ENCODE measurements around the gene ZNF827. TPM values are rescaled to one million over a fixed set of nuclear protein-coding genes. Genes with fewer than 3 reads are reported as not detected.

Gene ZNF827
- total and polyA plus RNA-seq, 9 of the 15 experiments (the other 6 are each of a cell fraction or from before 2014, with no cell fraction given), result 0.07 to 0.40 TPM; not detected in 7

- no peaks in the 10 kb centered on the region for H3K4me1 ChIP-seq (replicated peaks in 1 of 2; ENCODE audit: control insufficient read depth in 2 of 2, insufficient read depth in 2 of 2, low read length in 2 of 2)
- ChIA-PET CTCF (ENCODE audit: low intra/inter-chr PET ratio) (no interaction called here), POLR2A (no interaction called here)
- FAIRE-seq (no peak), DNase-seq (ENCODE audit: extremely low read depth in 1 of 4, low spot score in 3 of 4) (no peak), ATAC-seq (no peak)
- H3K27ac ChIP-seq (ENCODE audit: extremely low read depth, low read depth, low read length), result no peak overlapping the region
- intact Hi-C loops (cut with micrococcal nuclease), result no loop called here
- no peak overlapping the region for H3K4me2 ChIP-seq (ENCODE audit: insufficient read depth, low read length)
- no peak overlapping the region for H3K9ac ChIP-seq (ENCODE audit: insufficient read depth in 1 of 2, low read depth in 2 of 2, low read length in 2 of 2)
- H3K4me3 ChIP-seq, result no peak overlapping the region
- no peaks in the 10 kb centered on the region for H3K27me3 ChIP-seq (ENCODE audit: control insufficient read depth in 2 of 2, insufficient read depth in 2 of 2, low read length in 2 of 2)
- BruUV-seq (replicated peaks), result no TSS peak
- WGBS (ENCODE audit: insufficient coverage, low coverage, missing lambda C conversion rate), result 2% methylated on average over 4 of the region's 4 CpGs
- no peaks in the 10 kb centered on the region for H3K9me1 ChIP-seq (ENCODE audit: control insufficient read depth, insufficient read depth, low read length)
- H4K20me1 ChIP-seq (replicated peaks; ENCODE audit: control insufficient read depth, insufficient read depth, low read length), result no peaks in the 10 kb centered on the region
- H3K9me3 ChIP-seq (replicated peaks; ENCODE audit: control insufficient read depth, insufficient read depth, low read depth, low read length), result no peaks in the 10 kb centered on the region
- in situ Hi-C loops (cut with MboI), result no loop called here
- no peaks in the 10 kb centered on the region for H3K79me2 ChIP-seq (ENCODE audit: control insufficient read depth, insufficient read depth, low read length)
- TF ChIP-seq STAG1 (CRISPR knock-in tag; IDR thresholded peaks at IDR 0.05; ENCODE audit: borderline replicate concordance) (no peak), FOXA3 (CRISPR knock-in tag; conservative IDR thresholded peaks at IDR 0.05 in 1 of 2, IDR thresholded peaks at IDR 0.05 in 1 of 2) (no peak), HNRNPLL (IDR thresholded peaks at IDR 0.05; ENCODE audit: low read depth, low read length, poor library complexity, severe bottlenecking) (no peak), ETS1 (conservative IDR thresholded peaks at IDR 0.05; ENCODE audit: control insufficient read depth, low read depth, low read length) (no peak), NBN (IDR thresholded peaks at IDR 0.05; ENCODE audit: low read depth) (no peak), ZBTB33 (CRISPR knock-in tag; IDR thresholded peaks at IDR 0.05) (no peak), PRMT5 (CRISPR knock-in tag; IDR thresholded peaks at IDR 0.05) (no peak), ZNF668 (CRISPR knock-in tag; IDR thresholded peaks at IDR 0.05) (no peak), ZNF655 (CRISPR knock-in tag; IDR thresholded peaks at IDR 0.05) (no peak), CXXC5 (CRISPR knock-in tag; IDR thresholded peaks at IDR 0.05) (no peak), NEUROD1 (IDR thresholded peaks at IDR 0.05; ENCODE audit: borderline replicate concordance, low read depth, low read length, partially characterized antibody) (no peak)
- TF ChIP-seq, protein P1, sequence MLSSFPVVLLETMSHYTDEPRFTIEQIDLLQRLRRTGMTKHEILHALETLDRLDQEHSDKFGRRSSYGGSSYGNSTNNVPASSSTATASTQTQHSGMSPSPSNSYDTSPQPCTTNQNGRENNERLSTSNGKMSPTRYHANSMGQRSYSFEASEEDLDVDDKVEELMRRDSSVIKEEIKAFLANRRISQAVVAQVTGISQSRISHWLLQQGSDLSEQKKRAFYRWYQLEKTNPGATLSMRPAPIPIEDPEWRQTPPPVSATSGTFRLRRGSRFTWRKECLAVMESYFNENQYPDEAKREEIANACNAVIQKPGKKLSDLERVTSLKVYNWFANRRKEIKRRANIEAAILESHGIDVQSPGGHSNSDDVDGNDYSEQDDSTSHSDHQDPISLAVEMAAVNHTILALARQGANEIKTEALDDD (IDR thresholded peaks at IDR 0.05), result no peak
- H2AFZ ChIP-seq (ENCODE audit: low read depth, low read length), result no peak overlapping the region
- no peaks in the 10 kb centered on the region for H3K36me3 ChIP-seq (ENCODE audit: control insufficient read depth, insufficient read depth, low read length)
Observed at GRCh38 chr4:145976680-145977079, 38.1 kb upstream of the ZNF827 start.

Data from K562 (cell line).